Measurements from ENCODE around the gene FIGN.

- no peak for TF ChIP-seq EZH2 (IDR thresholded peaks at IDR 0.05; ENCODE audit: insufficient read depth, poor library complexity, severe bottlenecking)
- TF ChIP-seq EZH2phosphoT487 (IDR thresholded peaks at IDR 0.05; ENCODE audit: insufficient read depth, low read depth) = no peak
These were observed 130.0 kb downstream of the FIGN start for GRCh38 chr2:163605779-163606178.
